ENCODE results near the gene FHOD3. TPM values are rescaled to one million over a fixed set of nuclear protein-coding genes. Genes with fewer than 3 reads are reported as not detected.

The FHOD3 gene
- total and polyA plus RNA-seq, 9 of the 15 experiments (the other 6 are each of a cell fraction or from before 2014, with no cell fraction given), result 0.11 TPM; not detected in 8

- H3K4me1 ChIP-seq (replicated peaks in 1 of 2; ENCODE audit: control insufficient read depth in 2 of 2, insufficient read depth in 2 of 2, low read length in 2 of 2), result no peaks in the 10 kb centered on the region; a peak in 1 of 5 replicates
- H3K9ac ChIP-seq (ENCODE audit: insufficient read depth in 1 of 2, low read depth in 2 of 2, low read length in 2 of 2), result no peak overlapping the region
- in situ Hi-C loops (cut with MboI), result no loop called here
- no peak overlapping the region for H3K27ac ChIP-seq (ENCODE audit: extremely low read depth, low read depth, low read length)
- intact Hi-C loops (cut with micrococcal nuclease), result no loop called here
- FAIRE-seq, result no peak
- ChIA-PET POLR2A (no interaction called here), CTCF (ENCODE audit: low intra/inter-chr PET ratio) (no interaction called here)
- no peak for TF ChIP-seq ZNF584 (CRISPR knock-in tag; IDR thresholded peaks at IDR 0.05; ENCODE audit: low read depth)
- no peak for TF ChIP-seq ZC3H4 (CRISPR knock-in tag; IDR thresholded peaks at IDR 0.05; ENCODE audit: borderline replicate concordance)
- TF ChIP-seq RBFOX2 (IDR thresholded peaks at IDR 0.05; ENCODE audit: low read depth, low read length), result no peak
- TF ChIP-seq SMARCA5 (IDR thresholded peaks at IDR 0.05), result no peak
- peak; percentile 36 for TF ChIP-seq MEIS2 (IDR thresholded peaks at IDR 0.05; ENCODE audit: partially characterized antibody)
- TF ChIP-seq ZNF165 (CRISPR knock-in tag; IDR thresholded peaks at IDR 0.05; ENCODE audit: borderline replicate concordance), result no peak
- TF ChIP-seq BCOR (IDR thresholded peaks at IDR 0.05), result no peak
- no peaks in the 10 kb centered on the region for H3K36me3 ChIP-seq (ENCODE audit: control insufficient read depth, insufficient read depth, low read length)
- ATAC-seq, result no peak
- H3K4me2 ChIP-seq (ENCODE audit: insufficient read depth, low read length), result no peak overlapping the region
- no peak for DNase-seq (ENCODE audit: extremely low read depth in 1 of 4, low spot score in 3 of 4)
- no peak overlapping the region for H3K4me3 ChIP-seq
- H3K79me2 ChIP-seq (ENCODE audit: control insufficient read depth, insufficient read depth, low read length), result no peaks in the 10 kb centered on the region
- no peak overlapping the region for H2AFZ ChIP-seq (ENCODE audit: low read depth, low read length)
- no peaks in the 10 kb centered on the region; a peak in 1 of 5 replicates for H3K27me3 ChIP-seq (ENCODE audit: control insufficient read depth in 2 of 2, insufficient read depth in 2 of 2, low read length in 2 of 2)
- H3K9me3 ChIP-seq (replicated peaks; ENCODE audit: control insufficient read depth, insufficient read depth, low read depth, low read length), result no peaks in the 10 kb centered on the region
- BruUV-seq (replicated peaks), result no TSS peak
- no peaks in the 10 kb centered on the region for H4K20me1 ChIP-seq (replicated peaks; ENCODE audit: control insufficient read depth, insufficient read depth, low read length)
- WGBS (ENCODE audit: insufficient coverage, low coverage, missing lambda C conversion rate), result 0% methylated on average over 2 of the region's 2 CpGs
- H3K9me1 ChIP-seq (ENCODE audit: control insufficient read depth, insufficient read depth, low read length), result no peaks in the 10 kb centered on the region
Observed at GRCh38 chr18:36488131-36488530, 190.6 kb downstream of the FHOD3 start.

DNA sequence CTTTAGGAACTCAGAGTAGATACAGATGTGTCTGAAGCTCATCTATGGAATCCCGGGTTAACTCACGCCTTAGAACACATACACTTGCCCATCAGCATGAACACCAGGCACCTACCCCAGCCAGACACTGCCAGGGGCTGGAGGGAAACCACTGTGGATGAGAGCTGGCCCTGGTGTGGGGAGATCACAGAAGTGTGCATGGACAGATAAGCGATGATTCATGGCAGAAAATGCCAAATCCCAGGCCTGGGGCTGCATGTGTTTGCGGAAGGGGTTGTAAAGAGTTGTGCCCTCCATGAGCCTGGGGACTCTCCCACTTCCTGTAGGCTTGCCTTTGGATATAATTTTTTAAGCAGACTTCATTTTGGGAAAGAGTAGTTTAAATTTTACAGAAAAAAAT, 193.4 kb downstream of the FHOD3 start:
- CTCF ChIA-PET (ENCODE audit: low intra/inter-chr PET ratio), result no interaction called here
- Histone ChIP-seq H3K79me2 (ENCODE audit: control insufficient read depth, insufficient read depth, low read length) (no peaks in the 10 kb centered on the region), H3K27me3 (ENCODE audit: control insufficient read depth in 2 of 2, insufficient read depth in 2 of 2, low read length in 2 of 2) (0 out of 5 replicates have a peak, but pooled peaks cover 0 to 5% of the 10 kb centered on the region in 2 experiments), H3K4me2 (ENCODE audit: insufficient read depth, low read length) (no peak overlapping the region), H2AFZ (ENCODE audit: low read depth, low read length) (no peak overlapping the region), H4K20me1 (replicated peaks; ENCODE audit: control insufficient read depth, insufficient read depth, low read length) (no peaks in the 10 kb centered on the region), H3K27ac (ENCODE audit: extremely low read depth, low read depth, low read length) (no peak overlapping the region), H3K4me3 (no peak overlapping the region), H3K36me3 (ENCODE audit: control insufficient read depth, insufficient read depth, low read length) (no peaks in the 10 kb centered on the region), H3K4me1 (replicated peaks in 1 of 2; ENCODE audit: control insufficient read depth in 2 of 2, insufficient read depth in 2 of 2, low read length in 2 of 2) (no peaks in the 10 kb centered on the region; a peak in 1 of 5 replicates), H3K9ac (ENCODE audit: insufficient read depth in 1 of 2, low read depth in 2 of 2, low read length in 2 of 2) (no peak overlapping the region), H3K9me3 (replicated peaks; ENCODE audit: control insufficient read depth, insufficient read depth, low read depth, low read length) (no peaks in the 10 kb centered on the region), H3K9me1 (ENCODE audit: control insufficient read depth, insufficient read depth, low read length) (no peaks in the 10 kb centered on the region)
- 0% methylated on average over 4 of the region's 4 CpGs for WGBS (ENCODE audit: insufficient coverage, low coverage, missing lambda C conversion rate)
- no TSS peak for BruUV-seq (replicated peaks)
- POLR2A ChIA-PET, result no interaction called here
- no peak for FAIRE-seq
- in situ Hi-C loops (cut with MboI), result no loop called here
- peak in 2 of 4 experiments; percentile 18 for DNase-seq (ENCODE audit: extremely low read depth in 1 of 4, low spot score in 3 of 4)
- peak; percentile 42; the same call in 2 of the 3 replicates for ATAC-seq
- intact Hi-C loops (cut with micrococcal nuclease), result no loop called here
- TF ChIP-seq ZKSCAN1 (IDR thresholded peaks at IDR 0.05; ENCODE audit: low read depth, low read length) (no peak), RBM14 (IDR thresholded peaks at IDR 0.05; ENCODE audit: borderline replicate concordance, insufficient read depth, low read depth, low read length) (no peak), ZNF431 (CRISPR knock-in tag; IDR thresholded peaks at IDR 0.05) (no peak), ZNF12 (CRISPR knock-in tag; IDR thresholded peaks at IDR 0.05) (no peak), NCOR1 (IDR thresholded peaks at IDR 0.05) (no peak), FOXJ3 (CRISPR knock-in tag; IDR thresholded peaks at IDR 0.05) (no peak), ZNF253 (CRISPR knock-in tag; conservative IDR thresholded peaks at IDR 0.05) (no peak), AFF1 (IDR thresholded peaks at IDR 0.05; ENCODE audit: low read depth in 1 of 2, partially characterized antibody in 2 of 2) (no peak)

Data from K562 (cell line).